GM12891 (cell line): ENCODE data around the gene THSD7B.

ENCODE experiments used
- DNase-seq: peaks from one replicate; pipeline ENCODE4 v3.0.0; 2011; ENCODE audit warnings: low spot score; ENCODE audit not compliant: insufficient read length
- FAIRE-seq: peaks from 2 replicates; lab custom pipeline; 2011; peaks lifted over from hg19 to GRCh38; lab: Jason Lieb, UNC
- PAX5 ChIP-seq: IDR thresholded peaks from 2 replicates; pipeline ENCODE4 v1.6.1; 2011; ENCODE audit warnings: low read length, moderate library complexity, mild to moderate bottlenecking; ENCODE audit not compliant: insufficient read depth, severe bottlenecking
- POLR2A ChIP-seq: IDR thresholded peaks from 2 replicates; pipeline ENCODE4 v1.6.1; 2011; ENCODE audit warnings: low read depth, low read length, control low read depth
- POLR2AphosphoS5 ChIP-seq: IDR thresholded peaks from 2 replicates; pipeline ENCODE4 v1.6.1; 2011; ENCODE audit warnings: low read depth, low read length, control low read depth
- POU2F2 ChIP-seq: IDR thresholded peaks from 2 replicates; pipeline ENCODE4 v1.6.1; 2011; ENCODE audit warnings: low read depth, mild to moderate bottlenecking, control low read depth, low read length, moderate library complexity
- SPI1 ChIP-seq: IDR thresholded peaks from 2 replicates; pipeline ENCODE4 v1.6.1; 2011; ENCODE audit warnings: low read depth, low read length, control low read depth
- TAF1 ChIP-seq: IDR thresholded peaks from 2 replicates; pipeline ENCODE4 v1.6.1; 2011; ENCODE audit warnings: low read depth, low read length, control low read depth

Gene THSD7B

DNA sequence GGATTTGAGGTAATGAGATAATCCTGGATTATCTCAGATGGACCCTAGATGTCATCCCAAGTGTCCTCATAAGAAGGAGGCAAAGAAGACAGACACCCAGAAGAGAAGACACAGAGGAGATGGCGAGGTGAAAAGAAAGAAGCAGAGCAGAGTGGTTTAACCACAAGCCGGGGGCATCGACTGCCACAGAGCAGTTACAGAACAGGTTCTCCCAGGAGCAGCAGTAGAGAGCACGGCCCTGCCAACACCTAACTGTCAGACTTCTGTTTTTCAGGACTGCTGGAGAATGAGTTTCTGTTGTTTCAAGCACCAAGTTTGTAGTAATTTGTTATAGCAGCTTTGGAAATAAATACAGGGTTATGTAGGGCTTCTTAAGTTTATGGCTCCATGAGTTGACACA lies 437.0 kb downstream of the THSD7B start:
- TF ChIP-seq PAX5 (no peak), POLR2AphosphoS5 (no peak), POU2F2 (no peak), SPI1 (no peak), TAF1 (no peak), POLR2A (no peak)
- no peak for FAIRE-seq
- DNase-seq: no peak

DNA sequence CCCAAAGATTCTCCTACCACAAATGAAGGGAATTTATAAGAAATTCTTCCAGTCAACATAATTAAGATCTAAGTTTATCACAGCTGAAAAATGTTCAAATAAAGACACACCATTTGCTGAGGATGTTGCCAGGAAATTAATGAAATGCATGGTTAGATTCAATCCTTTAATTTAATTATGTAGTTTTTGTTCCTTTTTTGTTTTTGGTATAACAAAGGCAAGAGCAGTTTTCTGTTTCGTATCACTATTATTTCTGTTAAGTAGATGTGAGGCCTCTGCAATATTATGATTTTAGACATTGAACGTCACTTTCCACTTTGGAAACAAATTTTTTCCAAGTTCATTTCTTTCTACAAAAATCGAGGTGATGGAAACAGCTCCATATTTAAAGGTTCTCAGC lies 440.0 kb downstream of the THSD7B start:
- FAIRE-seq (no peak), DNase-seq (no peak)
- TF ChIP-seq POU2F2 (no peak), TAF1 (no peak), POLR2A (no peak), POLR2AphosphoS5 (no peak), PAX5 (no peak), SPI1 (no peak)

DNA sequence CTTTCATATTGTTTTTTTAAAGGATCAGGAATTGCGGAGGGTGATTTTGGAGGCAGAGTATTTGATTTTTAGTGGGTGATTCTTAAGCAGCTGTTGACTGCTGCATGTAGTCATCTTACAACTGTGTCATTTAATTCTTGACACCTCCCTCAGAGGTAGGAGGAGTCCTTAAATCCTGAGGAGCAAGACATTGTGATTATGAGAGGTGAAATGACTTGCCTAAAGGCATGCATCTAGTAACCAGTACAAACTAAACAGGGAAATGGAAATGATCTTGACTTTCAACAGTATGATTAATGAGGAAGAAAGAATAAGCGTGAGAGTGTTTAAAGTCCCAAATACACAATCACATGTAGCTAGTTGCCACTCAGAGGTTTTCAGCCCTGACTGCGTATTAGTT lies 440.7 kb downstream of the THSD7B start:
- DNase-seq (no peak), FAIRE-seq (no peak)
- no peak for TF ChIP-seq TAF1
- TF ChIP-seq POLR2A: no peak
- TF ChIP-seq SPI1: no peak
- TF ChIP-seq PAX5: no peak
- TF ChIP-seq POU2F2: no peak
- TF ChIP-seq POLR2AphosphoS5: no peak

DNA sequence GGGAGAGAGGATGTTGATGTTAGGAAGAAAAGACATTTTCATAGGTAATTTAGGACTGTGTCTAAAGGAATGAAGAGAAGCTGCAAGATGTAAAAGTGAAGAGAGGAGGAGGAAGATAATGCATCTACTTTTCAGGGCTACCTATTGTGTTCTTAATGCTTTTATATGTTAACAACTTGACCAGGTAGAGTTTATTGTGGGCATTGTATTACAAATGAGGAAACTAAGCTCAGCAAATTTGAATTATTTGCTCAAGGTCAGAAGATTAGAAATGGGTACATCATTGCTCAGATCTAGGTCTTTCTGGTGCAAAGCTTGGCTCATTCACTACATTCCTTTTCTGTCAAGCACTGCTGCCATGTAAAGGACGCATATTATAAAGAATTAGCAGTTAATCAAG lies 441.7 kb downstream of the THSD7B start:
- no peak for TF ChIP-seq POLR2AphosphoS5
- TF ChIP-seq PAX5: no peak
- TF ChIP-seq SPI1: no peak
- TF ChIP-seq TAF1: no peak
- TF ChIP-seq POLR2A: no peak
- FAIRE-seq (no peak), DNase-seq (no peak)

DNA sequence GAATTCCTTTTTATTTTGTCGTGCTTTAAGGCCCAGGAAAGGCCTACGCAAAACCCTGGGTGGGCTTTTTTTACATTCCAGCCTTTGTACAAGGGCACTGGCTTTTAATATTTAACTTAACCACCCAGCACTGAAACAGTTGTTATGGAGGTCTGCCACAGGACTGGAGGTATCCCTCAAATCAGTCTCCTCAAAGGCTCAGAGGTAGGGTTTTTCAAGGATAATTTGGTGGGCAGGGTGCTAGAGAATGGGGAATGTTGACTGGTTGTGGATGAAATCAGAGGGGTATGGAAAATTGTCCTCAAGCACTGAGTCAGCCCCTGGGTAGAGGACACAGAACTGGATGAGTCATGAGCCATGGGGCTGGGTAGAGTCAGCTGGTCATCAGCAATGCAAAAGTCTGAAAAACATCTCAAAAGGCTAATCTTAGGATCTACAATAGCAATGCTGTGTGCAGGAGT lies 443.1 kb downstream of the THSD7B start:
- DNase-seq (no peak), FAIRE-seq (no peak)
- TF ChIP-seq POLR2A: no peak
- no peak for TF ChIP-seq POU2F2

DNA sequence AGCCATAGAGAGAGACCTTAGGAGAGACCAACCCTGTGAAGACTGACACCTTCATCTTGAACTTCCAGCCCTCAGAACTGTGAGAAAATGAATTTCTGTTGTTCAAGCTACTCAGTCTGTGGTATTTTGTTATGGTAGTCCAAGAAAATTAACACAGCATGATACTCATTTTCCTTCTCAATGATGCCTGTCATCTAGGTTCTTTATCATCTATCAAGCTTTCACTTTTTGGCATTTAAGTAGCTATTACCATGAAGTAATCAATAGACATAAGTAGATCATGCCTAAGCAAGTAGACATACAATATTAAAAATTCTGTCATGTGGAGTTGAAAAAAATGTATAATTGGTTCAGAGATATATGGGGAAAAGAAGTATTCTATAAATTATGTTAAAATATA lies 444.7 kb downstream of the THSD7B start:
- no peak for DNase-seq
- no peak for FAIRE-seq
- TF ChIP-seq TAF1 (no peak), POU2F2 (no peak), SPI1 (no peak), PAX5 (no peak), POLR2AphosphoS5 (no peak), POLR2A (no peak)

DNA sequence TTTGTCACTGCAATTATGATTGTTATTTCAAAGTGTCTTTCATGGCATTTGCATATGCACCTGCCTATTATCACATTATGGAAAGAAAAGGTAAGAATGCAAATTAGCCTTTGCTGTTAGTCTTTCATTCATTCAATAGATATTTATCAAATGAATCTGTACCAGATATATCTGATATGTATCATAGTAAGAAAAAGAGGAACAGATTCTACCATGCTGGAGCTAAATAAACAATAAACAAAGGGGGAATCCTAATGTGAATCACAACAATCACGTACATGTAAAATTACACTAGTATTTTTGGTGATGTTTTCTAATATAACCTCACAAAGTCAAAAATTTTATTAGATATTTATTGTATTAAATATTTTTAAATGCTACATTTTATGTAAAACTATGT lies 446.4 kb downstream of the THSD7B start:
- DNase-seq (no peak), FAIRE-seq (no peak)

GRCh38 chr2:137220438-137220993 lies 455.2 kb downstream of the THSD7B start:
- FAIRE-seq (no peak), DNase-seq (no peak)
- TF ChIP-seq POLR2AphosphoS5 (no peak), POU2F2 (no peak), PAX5 (no peak), SPI1 (no peak), POLR2A (no peak), TAF1 (no peak)

More for the DNA sequence above, 446.4 kb downstream of the THSD7B start:
- no peak for TF ChIP-seq PAX5
- TF ChIP-seq POLR2AphosphoS5: no peak
- no peak for TF ChIP-seq TAF1
- no peak for TF ChIP-seq POLR2A
- no peak for TF ChIP-seq POU2F2
- no peak for TF ChIP-seq SPI1

GRCh38 chr2:137221797-137222492 lies 456.6 kb downstream of the THSD7B start:
- FAIRE-seq (no peak), DNase-seq (no peak)
- TF ChIP-seq TAF1: no peak
- peak; percentile 59 for TF ChIP-seq SPI1

GRCh38 chr2:137223722-137224121 lies 458.4 kb downstream of the THSD7B start:
- TF ChIP-seq PAX5: no peak
- TF ChIP-seq POU2F2: no peak
- no peak for TF ChIP-seq POLR2AphosphoS5
- TF ChIP-seq SPI1: no peak
- no peak for TF ChIP-seq TAF1
- no peak for TF ChIP-seq POLR2A
- no peak for DNase-seq
- FAIRE-seq: no peak
